GM12801 (cell line): ENCODE data around the gene TPP1.

ENCODE experiments used
- CTCF ChIP-seq: IDR thresholded peaks from one replicate; pipeline ENCODE4 v1.5.1; 2011; ENCODE audit warnings: control low read depth; ENCODE audit not compliant: insufficient read length; ENCODE audit errors: extremely low read depth

The TPP1 gene

GRCh38 chr11:6625156-6625831, 6.1 kb upstream of the TPP1 start:
- TF ChIP-seq CTCF: no peak

- no peak for TF ChIP-seq CTCF
Observed at GRCh38 chr11:6623391-6624363, 4.5 kb upstream of the TPP1 start.

- TF ChIP-seq CTCF: no peak
Observed at GRCh38 chr11:6622261-6623171, 3.3 kb upstream of the TPP1 start.

GRCh38 chr11:6621711-6622211, 2.5 kb upstream of the TPP1 start:
- no peak for TF ChIP-seq CTCF

GRCh38 chr11:6620636-6621035, 1.4 kb upstream of the TPP1 start:
- TF ChIP-seq CTCF: no peak

GRCh38 chr11:6618117-6619003, 862 bp downstream of the TPP1 start:
- no peak for TF ChIP-seq CTCF
